Thymus (tissue), 11 donors: ENCODE results near the gene TEAD2. TPM values are rescaled to one million over a fixed set of nuclear protein-coding genes. Genes with fewer than 3 reads are reported as not detected.

ENCODE experiments used
- DNase-seq, 9 donors: peaks; one replicate each; pipeline ENCODE4 v3.0.0-alpha.2; 2013; ENCODE audit warnings: low spot score in 9 of 9, low read depth in 6 of 9, missing footprints in 1 of 9
- H3K27ac ChIP-seq, 2 donors: one replicate each; pipeline ENCODE4 v1.5.1; 2013; ENCODE audit warnings: control low read depth in 1 of 2, low read depth in 1 of 2, low read length in 1 of 2, mild to moderate bottlenecking in 1 of 2, moderate library complexity in 1 of 2
- H3K27me3 ChIP-seq, 2 donors: one replicate each; pipeline ENCODE4 v1.5.1; 2013; ENCODE audit warnings: low read length in 1 of 2; ENCODE audit not compliant: control insufficient read depth in 2 of 2, insufficient read depth in 1 of 2
- H3K36me3 ChIP-seq, 2 donors: one replicate each; pipeline ENCODE4 v1.5.1; 2013; ENCODE audit warnings: low read length in 1 of 2, mild to moderate bottlenecking in 1 of 2, moderate library complexity in 1 of 2; ENCODE audit not compliant: control insufficient read depth in 2 of 2, insufficient read depth in 2 of 2
- H3K4me1 ChIP-seq, 2 donors: one replicate each; pipeline ENCODE4 v1.5.1; 2013; ENCODE audit warnings: low read length in 2 of 2; ENCODE audit not compliant: control insufficient read depth in 2 of 2, insufficient read depth in 2 of 2
- H3K4me3 ChIP-seq, 2 donors: one replicate each; pipeline ENCODE4 v1.5.1; 2013; ENCODE audit warnings: low read length in 2 of 2, control low read depth in 1 of 2, mild to moderate bottlenecking in 1 of 2
- H3K9me3 ChIP-seq, 2 donors: one replicate each; pipeline ENCODE4 v1.5.1; 2013; ENCODE audit warnings: low read length in 1 of 2, mild to moderate bottlenecking in 1 of 2; ENCODE audit not compliant: control insufficient read depth in 2 of 2, insufficient read depth in 1 of 2
- WGBS: extraction: QIAGEN DNeasy Blood & Tissue Kit; methylation state at CpG from one replicate; pipeline ENCODE4 v1.1.7; 2013; 5-methylcytosine and 5-hydroxymethylcytosine counted together
- polyA plus RNA-seq: library from polyadenylated mRNA; stranded (reverse); fragments of 200-250 nt; gene quantifications from one replicate; pipeline ENCODE4 v1.2.3, GENCODE V29; 2013
- total RNA-seq: library from RNA; stranded (reverse); fragments of 120-200 nt; gene quantifications from one replicate; pipeline ENCODE4 v1.2.4, GENCODE V29; 2013
- donor health status: healthy.

TEAD2 gene
- total and polyA plus RNA-seq, 2 donors = 4.1 to 6.6 TPM

DNA sequence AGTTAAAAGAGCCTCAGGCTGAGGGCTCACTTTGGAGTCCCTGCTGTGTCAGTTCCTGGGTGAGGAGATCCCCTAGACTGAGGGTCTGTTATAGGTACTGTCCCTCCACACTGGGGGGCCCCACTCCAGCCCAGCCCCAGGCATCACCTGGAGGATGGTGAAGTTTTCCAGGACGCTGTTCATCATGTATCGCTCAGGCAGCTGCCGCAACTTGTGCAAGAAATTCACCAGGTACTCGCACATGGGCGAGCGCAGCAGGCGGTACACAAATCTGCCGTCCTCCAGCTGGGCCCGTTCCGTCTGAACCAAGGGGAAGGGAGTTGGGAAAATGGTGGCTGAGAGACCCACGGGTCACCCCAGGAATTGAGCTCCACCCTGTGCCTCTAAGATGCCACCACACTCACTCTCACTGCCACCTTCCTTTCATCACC is 19.9 kb downstream of the TEAD2 start:
- DNase-seq = no peak

DNA sequence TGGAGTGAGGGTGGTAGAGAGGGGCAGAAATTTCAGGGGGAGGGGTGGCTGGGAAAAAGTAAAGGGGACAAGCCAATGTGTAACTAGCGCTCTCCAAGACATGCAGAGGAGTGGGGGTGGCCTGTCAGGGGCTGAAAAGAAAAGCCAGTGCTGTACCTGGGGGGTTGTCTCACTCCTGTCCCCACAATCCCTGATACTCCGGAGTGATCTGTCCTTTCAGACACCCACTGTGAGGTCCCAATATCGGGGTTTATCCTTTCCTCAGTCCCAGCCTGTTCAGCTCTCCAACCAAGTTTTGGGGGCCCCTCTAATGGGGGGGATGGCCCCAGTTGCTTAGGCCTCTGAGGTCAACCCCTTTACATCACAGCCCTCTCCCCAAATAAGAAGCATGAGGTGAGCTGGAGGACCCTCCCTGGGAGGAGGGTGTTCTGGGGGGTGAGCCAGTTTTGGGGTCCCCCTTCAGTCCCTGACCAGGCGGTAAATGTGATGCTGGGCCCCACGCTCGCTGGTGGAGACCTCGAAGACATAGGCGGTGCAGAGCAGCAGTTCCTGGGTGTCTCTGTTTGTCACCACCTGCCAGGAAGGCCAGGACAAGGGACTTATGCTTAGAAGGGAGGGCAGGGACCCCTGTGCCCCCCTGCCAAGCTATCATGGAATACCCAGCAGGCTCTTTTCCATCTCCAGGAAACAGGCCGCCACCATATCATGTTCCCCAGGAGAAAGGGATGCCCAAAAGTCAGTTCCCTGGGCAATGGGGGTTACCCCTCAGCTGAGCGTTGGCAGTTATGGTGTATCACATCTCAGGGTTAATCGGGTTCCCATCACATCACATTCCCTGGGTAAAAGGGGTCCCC is 21.1 kb downstream of the TEAD2 start:
- no peak overlapping the region for H3K27ac ChIP-seq
- peaks cover 22 to 34% of the 10 kb centered on the region in 2 donors for H3K36me3 ChIP-seq
- H3K4me1 ChIP-seq = peaks cover 6 to 13% of the 10 kb centered on the region in 2 donors
- no peaks in the 10 kb centered on the region for H3K9me3 ChIP-seq
- DNase-seq = no peak
- H3K4me3 ChIP-seq = no peak overlapping the region
- no peaks in the 10 kb centered on the region for H3K27me3 ChIP-seq
- WGBS = 97% methylated on average over 11 of the region's 11 CpGs

More for the DNA sequence above, 19.9 kb downstream of the TEAD2 start:
- Histone ChIP-seq H3K27me3 (no peaks in the 10 kb centered on the region), H3K36me3 (peaks cover 22 to 29% of the 10 kb centered on the region in 2 donors), H3K9me3 (no peaks in the 10 kb centered on the region), H3K27ac (no peak overlapping the region), H3K4me1 (peaks cover 0 to 5% of the 10 kb centered on the region in 2 donors), H3K4me3 (no peak overlapping the region)
- WGBS = 93% methylated on average over 11 of the region's 11 CpGs

DNA sequence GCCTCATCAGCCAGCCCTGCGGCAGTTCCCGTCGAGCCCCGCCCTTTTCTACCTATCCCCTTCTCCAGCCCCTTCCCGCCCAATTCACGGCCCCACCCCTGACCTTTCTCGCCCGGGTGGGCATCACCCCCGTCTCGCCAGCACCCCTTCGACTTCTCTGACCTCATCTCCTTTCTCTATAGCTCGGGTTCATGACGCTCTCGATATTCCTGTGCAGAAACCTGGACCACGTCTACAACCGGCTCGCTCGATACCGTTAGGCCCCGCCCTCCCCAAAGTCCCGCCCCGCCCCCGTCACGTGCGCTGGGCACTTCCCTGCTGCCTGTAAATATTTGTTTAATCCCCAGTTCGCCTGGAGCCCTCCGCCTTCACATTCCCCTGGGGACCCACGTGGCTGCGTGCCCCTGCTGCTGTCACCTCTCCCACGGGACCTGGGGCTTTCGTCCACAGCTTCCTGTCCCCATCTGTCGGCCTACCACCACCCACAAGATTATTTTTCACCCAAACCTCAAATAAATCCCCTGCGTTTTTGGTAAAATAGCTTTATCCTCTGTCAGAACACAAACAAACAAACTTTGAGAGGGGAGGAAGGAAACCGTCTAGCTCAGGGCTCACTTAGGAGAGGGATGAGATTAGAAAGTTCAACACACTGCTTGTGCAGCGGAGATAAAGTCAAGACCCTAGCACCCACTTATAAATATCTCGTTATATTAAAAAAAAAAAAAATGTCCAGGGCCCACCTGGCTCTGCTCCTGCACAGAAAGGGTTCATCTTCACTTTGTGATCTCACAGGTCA is 21.9 kb downstream of the TEAD2 start:
- peaks cover 6 to 17% of the 10 kb centered on the region in 2 donors for H3K4me1 ChIP-seq
- 73% methylated on average over 36 of the region's 36 CpGs for WGBS

DNA sequence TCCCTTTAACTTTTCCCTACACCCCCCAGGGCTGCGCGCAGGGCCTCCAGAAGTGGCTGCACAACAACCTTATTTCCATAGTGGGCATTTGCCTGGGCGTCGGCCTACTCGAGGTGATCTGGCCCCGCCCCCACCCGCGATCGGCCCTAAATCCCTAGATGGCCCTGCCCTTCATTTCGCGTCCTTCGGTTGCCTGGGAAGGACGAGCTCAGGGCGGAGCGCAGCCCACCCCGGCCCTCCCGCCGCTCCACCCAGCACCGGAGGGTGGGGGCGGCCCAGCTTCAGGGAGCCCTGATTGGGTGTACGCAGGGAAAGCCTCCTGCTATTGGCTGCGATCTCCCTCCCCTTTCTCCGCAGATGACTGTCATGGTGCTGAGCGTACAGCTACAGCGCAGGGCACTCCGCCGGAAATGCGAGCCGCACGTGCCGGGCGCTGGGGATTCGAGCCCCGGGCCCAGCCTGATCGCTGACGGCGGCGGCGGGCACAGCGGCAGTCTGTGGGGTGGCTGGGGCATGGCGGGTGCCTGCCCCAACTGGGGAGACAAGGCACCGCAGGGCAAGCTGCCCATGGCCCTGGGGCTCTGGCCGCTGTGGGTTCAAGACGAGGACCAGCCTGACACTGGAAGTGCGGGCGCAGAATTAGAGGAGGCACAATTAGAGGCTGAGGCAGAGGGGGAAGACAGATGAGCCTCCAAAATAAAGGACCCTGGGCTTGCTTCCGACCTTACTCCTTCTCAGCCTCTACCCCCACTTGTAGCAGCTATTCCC is 22.7 kb downstream of the TEAD2 start:
- no peaks in the 10 kb centered on the region for H3K27me3 ChIP-seq
- no peak overlapping the region for H3K4me3 ChIP-seq
- 92% methylated on average over 47 of the region's 47 CpGs for WGBS
- peaks cover 11 to 25% of the 10 kb centered on the region in 2 donors for H3K4me1 ChIP-seq
- H3K9me3 ChIP-seq = no peaks in the 10 kb centered on the region
- peak overlapping the region in 1 of 2 donors; percentile 36 for H3K27ac ChIP-seq
- H3K36me3 ChIP-seq = peaks cover 22 to 34% of the 10 kb centered on the region in 2 donors
- no peak for DNase-seq

More for the DNA sequence above, 21.9 kb downstream of the TEAD2 start:
- H3K9me3 ChIP-seq = no peaks in the 10 kb centered on the region
- H3K4me3 ChIP-seq = no peak overlapping the region
- H3K27me3 ChIP-seq = no peaks in the 10 kb centered on the region
- H3K36me3 ChIP-seq = peaks cover 22 to 34% of the 10 kb centered on the region in 2 donors
- peak overlapping the region in 1 of 2 donors; percentile 26 for H3K27ac ChIP-seq
- DNase-seq = no peak

DNA sequence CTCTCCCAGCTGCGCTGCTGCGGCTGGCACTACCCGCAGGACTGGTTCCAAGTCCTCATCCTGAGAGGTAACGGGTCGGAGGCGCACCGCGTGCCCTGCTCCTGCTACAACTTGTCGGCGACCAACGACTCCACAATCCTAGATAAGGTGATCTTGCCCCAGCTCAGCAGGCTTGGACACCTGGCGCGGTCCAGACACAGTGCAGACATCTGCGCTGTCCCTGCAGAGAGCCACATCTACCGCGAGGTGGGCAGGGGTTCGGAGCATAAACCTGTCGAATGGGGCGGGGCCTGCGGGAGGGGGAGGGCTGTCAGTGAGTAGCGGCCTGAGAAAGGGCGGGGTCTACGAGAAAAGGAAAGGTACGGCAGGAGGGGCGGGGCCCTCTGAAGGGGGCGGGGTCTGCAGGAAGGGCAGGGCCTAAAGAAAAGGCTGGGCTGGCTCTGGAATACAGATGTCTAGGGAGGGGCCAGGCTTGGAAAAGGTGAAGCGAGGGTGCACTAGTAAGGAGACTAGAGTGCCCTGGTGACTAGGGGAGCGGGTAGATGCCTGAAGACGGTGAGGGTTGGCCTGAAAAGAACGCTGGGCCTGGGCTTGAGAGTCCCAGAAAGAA is 23.4 kb downstream of the TEAD2 start:
- no peak for DNase-seq
- Histone ChIP-seq H3K27me3 (no peaks in the 10 kb centered on the region), H3K4me1 (peaks cover 16 to 32% of the 10 kb centered on the region in 2 donors), H3K36me3 (peaks cover 22 to 34% of the 10 kb centered on the region in 2 donors), H3K9me3 (no peaks in the 10 kb centered on the region), H3K4me3 (no peak overlapping the region), H3K27ac (no peak overlapping the region)
- 93% methylated on average over 30 of the region's 30 CpGs for WGBS

DNA sequence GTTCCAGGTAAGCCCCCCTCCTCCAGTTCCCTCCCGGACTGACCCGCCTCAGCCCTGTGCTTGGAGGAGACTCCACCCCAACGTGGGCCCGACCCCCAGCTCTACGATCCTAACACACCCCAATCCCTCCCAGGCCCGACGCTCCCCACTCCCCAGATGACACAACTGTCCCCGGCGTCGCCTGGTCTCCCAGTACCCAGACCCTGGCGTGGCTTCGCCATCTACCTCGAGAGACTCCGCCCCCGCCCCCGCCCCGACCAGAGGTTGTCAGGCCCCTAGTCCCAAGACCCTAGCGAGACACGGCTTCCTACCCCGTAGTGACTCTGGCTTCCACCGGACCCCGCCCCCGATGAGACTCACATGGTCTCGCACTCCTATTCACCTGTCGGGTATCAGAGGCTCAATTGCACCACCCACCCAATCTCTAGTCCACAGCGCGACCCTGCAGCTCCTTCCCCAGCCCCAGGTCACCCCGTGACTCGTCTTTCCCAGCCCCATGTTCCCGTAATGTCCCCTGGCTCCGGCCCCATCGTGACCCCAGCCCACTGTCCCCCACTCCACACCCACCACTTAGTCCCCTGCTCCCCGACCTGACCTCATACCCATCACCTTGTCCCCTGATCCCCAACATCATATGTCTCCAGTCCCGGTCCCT is 24.1 kb downstream of the TEAD2 start:
- no peak overlapping the region for H3K4me3 ChIP-seq
- peaks cover 22 to 34% of the 10 kb centered on the region in 2 donors for H3K36me3 ChIP-seq
- WGBS = 94% methylated on average over 34 of the region's 34 CpGs
- no peak for DNase-seq
- peaks cover 22 to 38% of the 10 kb centered on the region in 2 donors for H3K4me1 ChIP-seq
- H3K27ac ChIP-seq = no peak overlapping the region
- H3K9me3 ChIP-seq = no peaks in the 10 kb centered on the region
- no peaks in the 10 kb centered on the region for H3K27me3 ChIP-seq

DNA sequence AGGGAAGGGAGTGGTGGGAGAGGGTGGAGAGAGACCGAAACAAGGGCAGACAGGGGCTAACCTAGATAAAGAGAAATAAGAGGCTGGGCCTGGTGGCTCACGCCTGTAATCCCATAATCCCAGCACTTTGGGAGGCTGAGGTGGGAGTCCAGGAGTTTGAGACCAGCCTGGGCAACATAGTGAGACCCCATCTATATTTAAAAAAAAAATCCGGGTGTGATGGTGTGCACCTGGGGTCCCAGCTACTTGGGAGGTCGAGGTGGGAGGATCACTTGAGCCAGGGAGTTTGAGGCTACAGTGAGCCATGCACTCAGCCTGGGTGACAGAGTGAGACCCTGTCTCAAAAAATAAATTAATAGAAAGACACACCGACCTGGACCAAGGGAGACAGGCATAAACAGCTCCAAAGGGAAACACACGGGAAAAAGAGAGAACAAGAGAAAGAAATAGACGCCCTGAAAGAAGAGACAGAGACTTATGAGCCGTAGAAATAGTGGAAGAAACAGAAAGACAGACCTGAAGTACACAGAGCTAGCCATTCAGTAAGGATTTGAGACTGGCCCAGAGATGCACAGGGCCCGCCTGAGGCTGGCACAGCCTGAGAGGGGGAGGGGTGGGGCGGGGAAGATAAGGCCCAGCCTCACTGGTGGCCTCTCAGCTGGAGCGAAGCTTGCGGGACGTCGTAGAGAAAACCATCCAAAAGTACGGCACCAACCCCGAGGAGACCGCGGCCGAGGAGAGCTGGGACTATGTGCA is 24.8 kb downstream of the TEAD2 start:
- WGBS = 94% methylated on average over 19 of the region's 19 CpGs
- no peak overlapping the region for H3K27ac ChIP-seq
- DNase-seq = no peak
- H3K27me3 ChIP-seq = no peaks in the 10 kb centered on the region
- no peaks in the 10 kb centered on the region for H3K9me3 ChIP-seq
- H3K36me3 ChIP-seq = peaks cover 22 to 34% of the 10 kb centered on the region in 2 donors
- peaks cover 22 to 46% of the 10 kb centered on the region in 2 donors for H3K4me1 ChIP-seq
- no peak overlapping the region for H3K4me3 ChIP-seq
